Spleen (tissue), 11 donors: Measurements from ENCODE around the gene SPATA1. TPM values are rescaled to one million over a fixed set of nuclear protein-coding genes. Genes with fewer than 3 reads are reported as not detected.
A peak's percentile ranks its signal among the peaks of the same experiment; 100 is the strongest.

Source experiments
- DNase-seq: peaks from one replicate; pipeline ENCODE4 v3.0.0-alpha.2; 2020
- H3K27ac ChIP-seq, 8 donors: fragments of 200-600 bp; sonication (generic) in 7 of 8; 1 replicate in 4 of 8; 2 replicates in 4 of 8; pipeline versions ENCODE4 v1.5.0 to v1.8.0; 2016 to 2021; ENCODE audit warnings: inconsistent platforms in 4 of 8, mild to moderate bottlenecking in 4 of 8, moderate library complexity in 1 of 8
- H3K27me3 ChIP-seq, 7 donors: fragments of 200-600 bp; sonication (generic) in 6 of 7; replicated peaks in 1 of 7; 1 replicate in 4 of 7; 2 replicates in 3 of 7; pipeline versions ENCODE4 v1.5.0 to v1.8.0; 2016 to 2021; ENCODE audit warnings: inconsistent platforms in 3 of 7, mild to moderate bottlenecking in 1 of 7
- H3K36me3 ChIP-seq, 6 donors: fragments of 200-600 bp; sonication (generic) in 5 of 6; 1 replicate in 4 of 6; 2 replicates in 2 of 6; pipeline versions ENCODE4 v1.5.0 to v1.8.0; 2016 to 2021; ENCODE audit warnings: inconsistent platforms in 2 of 6
- H3K4me1 ChIP-seq, 6 donors: fragments of 200-600 bp; sonication (generic) in 5 of 6; 1 replicate in 3 of 6; 2 replicates in 3 of 6; pipeline versions ENCODE4 v1.5.0 to v1.8.0; 2016 to 2021; ENCODE audit warnings: inconsistent platforms in 3 of 6
- H3K4me3 ChIP-seq, 8 donors: fragments of 200-600 bp; sonication (generic) in 7 of 8; 1 replicate in 4 of 8; 2 replicates in 4 of 8; pipeline versions ENCODE4 v1.5.0 to v1.8.0; 2016 to 2021; ENCODE audit warnings: inconsistent platforms in 4 of 8, mild to moderate bottlenecking in 4 of 8, moderate library complexity in 2 of 8
- H3K9me3 ChIP-seq, 8 donors: fragments of 200-600 bp; sonication (generic) in 7 of 8; 1 replicate in 4 of 8; 2 replicates in 4 of 8; pipeline versions ENCODE4 v1.5.0 to v1.8.0; 2016 to 2021; ENCODE audit warnings: inconsistent platforms in 4 of 8
- CTCF ChIP-seq, 11 experiments: fragments of 200-600 bp in 7 of 11; fragments of 450-650 bp in 4 of 11; sonication (generic) in 4 of 11; IDR thresholded peaks in 8 of 11; conservative IDR thresholded peaks in 3 of 11; 1 replicate in 7 of 11; 2 replicates in 4 of 11; pipeline versions ENCODE4 v1.4.0 to v1.8.0; 2016 to 2021; ENCODE audit warnings: antibody characterized with exemption in 11 of 11, inconsistent platforms in 4 of 11, mild to moderate bottlenecking in 1 of 11
- POLR2A ChIP-seq, 3 donors: fragments of 450-650 bp; IDR thresholded peaks; one replicate each; pipeline ENCODE4 v1.5.1; 2017; ENCODE audit warnings: antibody characterized with exemption in 3 of 3, mild to moderate bottlenecking in 1 of 3
- POLR2AphosphoS5 ChIP-seq, 3 donors: sonication (generic); formaldehyde crosslinking; IDR thresholded peaks; one replicate each; pipeline ENCODE4 v1.5.1; 2017; ENCODE audit warnings: antibody characterized with exemption in 3 of 3
- WGBS, 5 donors: extraction: QIAGEN DNeasy Blood & Tissue Kit in 3 of 5; methylation state at CpG; one replicate each; pipeline versions ENCODE4 v1.1.5 to v1.1.7; 2013 to 2018; 5-methylcytosine and 5-hydroxymethylcytosine counted together
- intact Hi-C: fragments of 100-400 bp; cut with DNase I; formaldehyde crosslinking; loops from one replicate; pipeline ENCODE4 v1.15.0; 2023; ENCODE audit warnings: low total_unique reads
- polyA plus RNA-seq, 3 donors: library from polyadenylated mRNA; stranded (reverse); fragments of 200-250 nt; gene quantifications; one replicate each; pipeline ENCODE4 v1.2.1, GENCODE V29; 2013
- total RNA-seq, 7 donors: library from RNA; depleted of rRNA in 3 of 7; stranded (reverse); fragments of >200 nt in 3 of 7; fragmentation: NEBNext Ultra II Directional in 4 of 7; extraction: Animal tissue kit (Norgen Biotek cat#: 25700) in 4 of 7; gene quantifications; one replicate each; pipeline versions ENCODE4 v1.1.0 to v1.2.1, GENCODE V29; 2016 to 2021
- donor health status: healthy with polysubstance abuse.
- donor health status: DM: no; HTN: no; CAD: no; lungs with moderate emphysema.
- donor health status: DM: no; HTN: no; CAD: no.
- donor health status: Bipolar disorder and iron deficiency.
- donor health status: healthy.
- donor health status: DM: no; HTN: no; CAD: no.
- donor health status: DM: yes; HTN: yes; CAD: no.

Gene SPATA1
- total and polyA plus RNA-seq, 10 donors, result 0.67 to 3.0 (median 1.5) TPM

GRCh38 chr1:84481317-84481716, 24.9 kb upstream of the SPATA1 start:
- intact Hi-C loops, result no loop called here

GRCh38 chr1:84488107-84488506, 18.1 kb upstream of the SPATA1 start:
- WGBS, 5 donors, result 47 to 96% (median 72%) methylated on average over 3 of the region's 3 CpGs
- Histone ChIP-seq H3K36me3 (peaks cover 0 to 96% (median 56%) of the 10 kb centered on the region in 6 donors), H3K27ac (no peak overlapping the region), H3K27me3 (no peaks in the 10 kb centered on the region), H3K4me3 (no peak overlapping the region), H3K9me3 (no peaks in the 10 kb centered on the region), H3K4me1 (peaks cover 0 to 40% (median 6%) of the 10 kb centered on the region in 6 donors)
- no peak for DNase-seq
- intact Hi-C loops, result no loop called here
- TF ChIP-seq POLR2AphosphoS5 (IDR thresholded peaks at IDR 0.05) (no peak), POLR2A (IDR thresholded peaks at IDR 0.05) (no peak), CTCF (IDR thresholded peaks at IDR 0.05 in 8 of 11, conservative IDR thresholded peaks at IDR 0.05 in 3 of 11) (no peak)

More at GRCh38 chr1:84481317-84481716, 24.9 kb upstream of the SPATA1 start:
- WGBS, 5 donors, result 87 to 98% (median 96%) methylated on average over 2 of the region's 2 CpGs
- H3K27me3 ChIP-seq, result peaks cover 0 to 17% (median 0%) of the 10 kb centered on the region in 7 donors
- DNase-seq, result no peak
- H3K36me3 ChIP-seq, result peaks cover 0 to 55% (median 29%) of the 10 kb centered on the region in 6 donors
- H3K27ac ChIP-seq, result no peak overlapping the region
- H3K4me3 ChIP-seq, result peak overlapping the region in 1 of 8 donors; percentile 82
- H3K9me3 ChIP-seq, result peaks cover 0 to 9% (median 0%) of the 10 kb centered on the region in 8 donors
- no peak for TF ChIP-seq CTCF (IDR thresholded peaks at IDR 0.05 in 8 of 11, conservative IDR thresholded peaks at IDR 0.05 in 3 of 11)
- no peak for TF ChIP-seq POLR2A (IDR thresholded peaks at IDR 0.05)
- TF ChIP-seq POLR2AphosphoS5 (IDR thresholded peaks at IDR 0.05), result no peak
- H3K4me1 ChIP-seq, result peaks cover 23 to 60% (median 31%) of the 10 kb centered on the region in 6 donors

GRCh38 chr1:84489766-84490165, 16.4 kb upstream of the SPATA1 start:
- H3K27me3 ChIP-seq, result no peaks in the 10 kb centered on the region
- no peak for DNase-seq
- H3K4me3 ChIP-seq, result no peak overlapping the region
- no peaks in the 10 kb centered on the region for H3K9me3 ChIP-seq
- H3K36me3 ChIP-seq, result peaks cover 0 to 96% (median 51%) of the 10 kb centered on the region in 6 donors
- TF ChIP-seq CTCF (IDR thresholded peaks at IDR 0.05 in 8 of 11, conservative IDR thresholded peaks at IDR 0.05 in 3 of 11), result no peak
- no peak for TF ChIP-seq POLR2A (IDR thresholded peaks at IDR 0.05)
- no peak for TF ChIP-seq POLR2AphosphoS5 (IDR thresholded peaks at IDR 0.05)
- 91 to 98% (median 93%) methylated on average over 2 of the region's 2 CpGs for WGBS, 5 donors
- H3K4me1 ChIP-seq, result peaks cover 0 to 26% (median 6%) of the 10 kb centered on the region in 6 donors
- H3K27ac ChIP-seq, result no peak overlapping the region
- intact Hi-C loops, result no loop called here

GRCh38 chr1:84492726-84493125, 13.5 kb upstream of the SPATA1 start:
- 75 to 97% (median 90%) methylated on average over 1 of the region's 1 CpG for WGBS, 5 donors
- H3K4me3 ChIP-seq, result no peak overlapping the region
- no peaks in the 10 kb centered on the region for H3K27me3 ChIP-seq
- no peak overlapping the region for H3K27ac ChIP-seq
- TF ChIP-seq CTCF (IDR thresholded peaks at IDR 0.05 in 8 of 11, conservative IDR thresholded peaks at IDR 0.05 in 3 of 11), result no peak
- TF ChIP-seq POLR2A (IDR thresholded peaks at IDR 0.05), result no peak
- TF ChIP-seq POLR2AphosphoS5 (IDR thresholded peaks at IDR 0.05), result no peak
- H3K36me3 ChIP-seq, result peaks cover 2 to 96% (median 63%) of the 10 kb centered on the region in 6 donors
- H3K9me3 ChIP-seq, result no peaks in the 10 kb centered on the region
- H3K4me1 ChIP-seq, result peaks cover 0 to 15% (median 1%) of the 10 kb centered on the region in 6 donors
- intact Hi-C loops, result no loop called here
- DNase-seq, result no peak
